GM12878 (cell line): Measurements from ENCODE around the gene TKTL1. TPM values are rescaled to one million over a fixed set of nuclear protein-coding genes. Genes with fewer than 3 reads are reported as not detected.

ENCODE experiments used
- ATAC-seq: fragments of 200-7000 bp; cut with Tn5 transposase; 3 replicates; pipeline ENCODE4 v1.9.1; 2020; ENCODE audit warnings: mild to moderate bottlenecking, moderate library complexity
- BruUV-seq: library from RNA; stranded (reverse); fragments of 400-500 nt; replicated peaks from 2 replicates; lab custom pipeline; 2021; lab: Mats Ljungman, UMichigan
- CTCF ChIA-PET: fragments of 300-600 bp; sonication (Branson Sonifier 250); formaldehyde crosslinking; extraction: SDS; loops from one replicate; lab custom pipeline; 2021; ENCODE audit warnings: inconsistent platforms; lab: Yijun Ruan, JAX
- POLR2A ChIA-PET: fragments of 350-600 bp; formaldehyde crosslinking; extraction: SDS; loops from one replicate; lab custom pipeline; 2021; ENCODE audit warnings: inconsistent platforms; lab: Charles Lee
- RAD21 ChIA-PET: fragments of 300-600 bp; sonication (Branson Sonifier 250); formaldehyde crosslinking; loops from one replicate; lab custom pipeline; 2023; ENCODE audit warnings: antibody characterized with exemption; ENCODE audit not compliant: unreplicated experiment; lab: Charles Lee
- SMC1A ChIA-PET: fragments of 300-600 bp; sonication (Branson Sonifier 250); formaldehyde crosslinking; loops from one replicate; lab custom pipeline; 2023; ENCODE audit not compliant: unreplicated experiment, uncharacterized antibody; lab: Charles Lee
- DNase-seq: peaks from one replicate; pipeline ENCODE4 v3.0.0-alpha.2; 2011; ENCODE audit warnings: low read depth, low spot score
- FAIRE-seq: peaks from 3 replicates; lab custom pipeline; 2011; peaks lifted over from hg19 to GRCh38; lab: Jason Lieb, UNC
- H2AFZ ChIP-seq: 2 replicates; pipeline ENCODE4 v1.6.0; 2011; ENCODE audit warnings: low read depth, low read length, control low read depth; ENCODE audit not compliant: control insufficient read depth
- H3K27ac ChIP-seq: 2 replicates; pipeline ENCODE4 v1.5.1; 2011; ENCODE audit warnings: control low read depth; ENCODE audit not compliant: control insufficient read depth, insufficient read depth
- H3K27me3 ChIP-seq, 2 experiments: replicated peaks in 1 of 2; 2 replicates each; pipeline versions ENCODE4 v1.6.0 to v1.6.1; 2011; ENCODE audit warnings: low read length in 1 of 2; ENCODE audit not compliant: control insufficient read depth in 2 of 2, insufficient read depth in 2 of 2
- H3K36me3 ChIP-seq, 2 experiments: 2 replicates each; pipeline ENCODE4 v1.5.1; 2011; ENCODE audit warnings: low read length in 1 of 2; ENCODE audit not compliant: control insufficient read depth in 2 of 2, insufficient read depth in 2 of 2
- H3K4me1 ChIP-seq: 2 replicates; pipeline ENCODE4 v1.6.1; 2011; ENCODE audit warnings: mild to moderate bottlenecking, low read length, moderate library complexity, mixed read lengths; ENCODE audit not compliant: control insufficient read depth, insufficient read depth
- H3K4me2 ChIP-seq: 2 replicates; pipeline ENCODE4 v1.6.0; 2011; ENCODE audit warnings: control low read depth; ENCODE audit not compliant: control insufficient read depth, insufficient read depth
- H3K4me3 ChIP-seq: fragments of 200-600 bp; sonication (generic); 2 replicates; pipeline ENCODE4 v1.5.1; 2016
- H3K79me2 ChIP-seq: 2 replicates; pipeline ENCODE4 v1.6.0; 2011; ENCODE audit warnings: low read length; ENCODE audit not compliant: control insufficient read depth, insufficient read depth
- H3K9ac ChIP-seq: 2 replicates; pipeline ENCODE4 v1.8.0; 2011; ENCODE audit warnings: low read length, control low read depth, mixed read lengths; ENCODE audit not compliant: control insufficient read depth, insufficient read depth
- H3K9me3 ChIP-seq: replicated peaks from 3 replicates; pipeline ENCODE4 v1.5.1; 2011; ENCODE audit warnings: mild to moderate bottlenecking, low read length; ENCODE audit not compliant: control insufficient read depth, insufficient read depth
- H4K20me1 ChIP-seq: 2 replicates; pipeline ENCODE4 v1.6.0; 2011; ENCODE audit not compliant: control insufficient read depth, insufficient read depth
- CHD4 ChIP-seq: fragments of 200-600 bp; sonication (generic); IDR thresholded peaks from 2 replicates; pipeline ENCODE4 v1.6.1; 2016; ENCODE audit warnings: mild to moderate bottlenecking
- FOXK2 ChIP-seq: fragments of 450-650 bp; IDR thresholded peaks from 2 replicates; pipeline ENCODE4 v1.6.1; 2017; ENCODE audit warnings: mild to moderate bottlenecking, moderate library complexity
- JUNB ChIP-seq: IDR thresholded peaks from 2 replicates; pipeline ENCODE4 v1.6.1; 2016; ENCODE audit warnings: antibody characterized with exemption, mild to moderate bottlenecking
- MEF2A ChIP-seq: IDR thresholded peaks from 2 replicates; pipeline ENCODE4 v1.6.1; 2011; ENCODE audit warnings: low read depth, mild to moderate bottlenecking, low read length, moderate library complexity; ENCODE audit not compliant: insufficient read depth
- MTA2 ChIP-seq: fragments of 450-650 bp; IDR thresholded peaks from 2 replicates; pipeline ENCODE4 v1.6.1; 2016; ENCODE audit warnings: low read depth, mild to moderate bottlenecking, moderate library complexity
- MYB ChIP-seq: fragments of 150-350 bp; IDR thresholded peaks from 2 replicates; pipeline ENCODE4 v1.6.1; 2014; ENCODE audit warnings: mild to moderate bottlenecking, low read depth, low read length, borderline replicate concordance
- NFIC ChIP-seq: IDR thresholded peaks from 2 replicates; pipeline ENCODE4 v1.6.1; 2012; ENCODE audit warnings: low read depth, mild to moderate bottlenecking, inconsistent platforms, low read length, moderate library complexity
- RUNX3 ChIP-seq: IDR thresholded peaks from 2 replicates; pipeline ENCODE4 v1.6.1; 2012; ENCODE audit warnings: low read length, inconsistent platforms
- WGBS: methylation state at CpG from one replicate; pipeline ENCODE4 v1.1.6; 2016; ENCODE audit warnings: low lambda C conversion rate; ENCODE audit not compliant: insufficient replicate concordance, insufficient coverage; ENCODE audit errors: missing lambda C conversion rate; 5-methylcytosine and 5-hydroxymethylcytosine counted together
- in situ Hi-C: fragments of 300-500 bp; cut with MboI; formaldehyde crosslinking; loops from 9 replicates; pipeline ENCODE4 v1.14.3; 2018; ENCODE audit warnings: mixed read lengths
- intact Hi-C: fragments of 100-400 bp; cut with micrococcal nuclease; formaldehyde crosslinking; loops from one replicate; pipeline ENCODE4 v1.14.2; 2022; ENCODE audit not compliant: unreplicated experiment
- polyA plus RNA-seq, 11 experiments: library from polyadenylated mRNA; depleted of rRNA in 4 of 11; unstranded in 6 of 11; stranded (reverse) in 5 of 11; fragments of >200 nt; fragmentation: Nextera tagmentation in 4 of 11; fragmentation: Illumina TruSeq in 1 of 11; extraction: Ambion mirVana in 4 of 11; extraction: Trizol in 1 of 11; gene quantifications; 1 replicate in 1 of 11; 2 replicates in 10 of 11; pipeline versions ENCODE4 v1.2.1 to v1.2.3, GENCODE V29; 2011 to 2016; ENCODE audit warnings: inconsistent platforms in 2 of 11, missing spikeins in 2 of 11, low read depth in 1 of 11
- total RNA-seq, 4 experiments: library from RNA; depleted of rRNA in 3 of 4; stranded (reverse); fragments of >200 nt in 3 of 4; fragmentation: Illumina TruSeq in 1 of 4; extraction: Trizol in 1 of 4; gene quantifications; 2 replicates each; pipeline versions ENCODE4 v1.2.1 to v1.2.3, GENCODE V29; 2013 to 2021
- TF ChIP-seq, protein P1 (sequence below): fragments of 450-650 bp; IDR thresholded peaks from 2 replicates; pipeline ENCODE4 v1.6.1; 2017; ENCODE audit warnings: mild to moderate bottlenecking, moderate library complexity
- TF ChIP-seq, protein P2 (sequence below), 3 experiments: IDR thresholded peaks in 2 of 3; conservative IDR thresholded peaks in 1 of 3; 2 replicates each; pipeline ENCODE4 v1.5.1; 2011; ENCODE audit warnings: low read depth in 3 of 3, low read length in 3 of 3, mild to moderate bottlenecking in 3 of 3, control low read depth in 2 of 3, moderate library complexity in 2 of 3, inconsistent platforms in 1 of 3, mixed read lengths in 1 of 3; ENCODE audit not compliant: control insufficient read depth in 2 of 3, insufficient read depth in 1 of 3; ENCODE audit errors: extremely low read depth in 1 of 3
- TF ChIP-seq, protein P3 (sequence below): fragments of 450-650 bp; formaldehyde crosslinking; IDR thresholded peaks from 2 replicates; pipeline ENCODE4 v1.5.0; 2022; ENCODE audit warnings: mild to moderate bottlenecking, missing genetic modification characterization

Gene TKTL1
- total and polyA plus RNA-seq, 10 of the 15 experiments (the other 5 are each of a cell fraction or from before 2014, with no cell fraction given), result 0.01 to 0.07 TPM; not detected in 8

GRCh38 chrX:154375156-154375504 lies 79.5 kb downstream of the TKTL1 start:
- TF ChIP-seq MYB (no peak), NFIC (no peak), RUNX3 (no peak), FOXK2 (no peak), MTA2 (no peak), MEF2A (no peak), CHD4 (no peak), JUNB (no peak)
- TF ChIP-seq, protein P1, sequence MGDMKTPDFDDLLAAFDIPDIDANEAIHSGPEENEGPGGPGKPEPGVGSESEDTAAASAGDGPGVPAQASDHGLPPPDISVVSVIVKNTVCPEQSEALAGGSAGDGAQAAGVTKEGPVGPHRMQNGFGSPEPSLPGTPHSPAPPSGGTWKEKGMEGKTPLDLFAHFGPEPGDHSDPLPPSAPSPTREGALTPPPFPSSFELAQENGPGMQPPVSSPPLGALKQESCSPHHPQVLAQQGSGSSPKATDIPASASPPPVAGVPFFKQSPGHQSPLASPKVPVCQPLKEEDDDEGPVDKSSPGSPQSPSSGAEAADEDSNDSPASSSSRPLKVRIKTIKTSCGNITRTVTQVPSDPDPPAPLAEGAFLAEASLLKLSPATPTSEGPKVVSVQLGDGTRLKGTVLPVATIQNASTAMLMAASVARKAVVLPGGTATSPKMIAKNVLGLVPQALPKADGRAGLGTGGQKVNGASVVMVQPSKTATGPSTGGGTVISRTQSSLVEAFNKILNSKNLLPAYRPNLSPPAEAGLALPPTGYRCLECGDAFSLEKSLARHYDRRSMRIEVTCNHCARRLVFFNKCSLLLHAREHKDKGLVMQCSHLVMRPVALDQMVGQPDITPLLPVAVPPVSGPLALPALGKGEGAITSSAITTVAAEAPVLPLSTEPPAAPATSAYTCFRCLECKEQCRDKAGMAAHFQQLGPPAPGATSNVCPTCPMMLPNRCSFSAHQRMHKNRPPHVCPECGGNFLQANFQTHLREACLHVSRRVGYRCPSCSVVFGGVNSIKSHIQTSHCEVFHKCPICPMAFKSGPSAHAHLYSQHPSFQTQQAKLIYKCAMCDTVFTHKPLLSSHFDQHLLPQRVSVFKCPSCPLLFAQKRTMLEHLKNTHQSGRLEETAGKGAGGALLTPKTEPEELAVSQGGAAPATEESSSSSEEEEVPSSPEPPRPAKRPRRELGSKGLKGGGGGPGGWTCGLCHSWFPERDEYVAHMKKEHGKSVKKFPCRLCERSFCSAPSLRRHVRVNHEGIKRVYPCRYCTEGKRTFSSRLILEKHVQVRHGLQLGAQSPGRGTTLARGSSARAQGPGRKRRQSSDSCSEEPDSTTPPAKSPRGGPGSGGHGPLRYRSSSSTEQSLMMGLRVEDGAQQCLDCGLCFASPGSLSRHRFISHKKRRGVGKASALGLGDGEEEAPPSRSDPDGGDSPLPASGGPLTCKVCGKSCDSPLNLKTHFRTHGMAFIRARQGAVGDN, result no peak
- TF ChIP-seq, protein P2, sequence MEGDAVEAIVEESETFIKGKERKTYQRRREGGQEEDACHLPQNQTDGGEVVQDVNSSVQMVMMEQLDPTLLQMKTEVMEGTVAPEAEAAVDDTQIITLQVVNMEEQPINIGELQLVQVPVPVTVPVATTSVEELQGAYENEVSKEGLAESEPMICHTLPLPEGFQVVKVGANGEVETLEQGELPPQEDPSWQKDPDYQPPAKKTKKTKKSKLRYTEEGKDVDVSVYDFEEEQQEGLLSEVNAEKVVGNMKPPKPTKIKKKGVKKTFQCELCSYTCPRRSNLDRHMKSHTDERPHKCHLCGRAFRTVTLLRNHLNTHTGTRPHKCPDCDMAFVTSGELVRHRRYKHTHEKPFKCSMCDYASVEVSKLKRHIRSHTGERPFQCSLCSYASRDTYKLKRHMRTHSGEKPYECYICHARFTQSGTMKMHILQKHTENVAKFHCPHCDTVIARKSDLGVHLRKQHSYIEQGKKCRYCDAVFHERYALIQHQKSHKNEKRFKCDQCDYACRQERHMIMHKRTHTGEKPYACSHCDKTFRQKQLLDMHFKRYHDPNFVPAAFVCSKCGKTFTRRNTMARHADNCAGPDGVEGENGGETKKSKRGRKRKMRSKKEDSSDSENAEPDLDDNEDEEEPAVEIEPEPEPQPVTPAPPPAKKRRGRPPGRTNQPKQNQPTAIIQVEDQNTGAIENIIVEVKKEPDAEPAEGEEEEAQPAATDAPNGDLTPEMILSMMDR (IDR thresholded peaks at IDR 0.05 in 2 of 3, conservative IDR thresholded peaks at IDR 0.05 in 1 of 3; ENCODE audit: control insufficient read depth in 2 of 3, extremely low read depth in 1 of 3, insufficient read depth in 1 of 3, low read depth in 3 of 3, low read length in 3 of 3), result no peak
- TF ChIP-seq, protein P3, sequence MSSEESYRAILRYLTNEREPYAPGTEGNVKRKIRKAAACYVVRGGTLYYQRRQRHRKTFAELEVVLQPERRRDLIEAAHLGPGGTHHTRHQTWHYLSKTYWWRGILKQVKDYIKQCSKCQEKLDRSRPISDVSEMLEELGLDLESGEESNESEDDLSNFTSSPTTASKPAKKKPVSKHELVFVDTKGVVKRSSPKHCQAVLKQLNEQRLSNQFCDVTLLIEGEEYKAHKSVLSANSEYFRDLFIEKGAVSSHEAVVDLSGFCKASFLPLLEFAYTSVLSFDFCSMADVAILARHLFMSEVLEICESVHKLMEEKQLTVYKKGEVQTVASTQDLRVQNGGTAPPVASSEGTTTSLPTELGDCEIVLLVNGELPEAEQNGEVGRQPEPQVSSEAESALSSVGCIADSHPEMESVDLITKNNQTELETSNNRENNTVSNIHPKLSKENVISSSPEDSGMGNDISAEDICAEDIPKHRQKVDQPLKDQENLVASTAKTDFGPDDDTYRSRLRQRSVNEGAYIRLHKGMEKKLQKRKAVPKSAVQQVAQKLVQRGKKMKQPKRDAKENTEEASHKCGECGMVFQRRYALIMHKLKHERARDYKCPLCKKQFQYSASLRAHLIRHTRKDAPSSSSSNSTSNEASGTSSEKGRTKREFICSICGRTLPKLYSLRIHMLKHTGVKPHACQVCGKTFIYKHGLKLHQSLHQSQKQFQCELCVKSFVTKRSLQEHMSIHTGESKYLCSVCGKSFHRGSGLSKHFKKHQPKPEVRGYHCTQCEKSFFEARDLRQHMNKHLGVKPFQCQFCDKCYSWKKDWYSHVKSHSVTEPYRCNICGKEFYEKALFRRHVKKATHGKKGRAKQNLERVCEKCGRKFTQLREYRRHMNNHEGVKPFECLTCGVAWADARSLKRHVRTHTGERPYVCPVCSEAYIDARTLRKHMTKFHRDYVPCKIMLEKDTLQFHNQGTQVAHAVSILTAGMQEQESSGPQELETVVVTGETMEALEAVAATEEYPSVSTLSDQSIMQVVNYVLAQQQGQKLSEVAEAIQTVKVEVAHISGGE (CRISPR knock-in tag), result no peak
- Histone ChIP-seq H3K4me3 (no peak overlapping the region), H3K27ac (no peak overlapping the region), H3K4me1 (peaks cover 11% of the 10 kb centered on the region), H2AFZ (no peak overlapping the region), H3K27me3 (no peaks in the 10 kb centered on the region), H3K9ac (no peak overlapping the region), H3K36me3 (no peaks in the 10 kb centered on the region), H3K79me2 (peaks cover 20% of the 10 kb centered on the region), H4K20me1 (no peaks in the 10 kb centered on the region), H3K9me3 (no peaks in the 10 kb centered on the region; the same call in 2 of the 3 replicates), H3K4me2 (peak overlapping the region; percentile 55)
- 28% methylated on average over 10 of the region's 10 CpGs for whole genome bisulfite sequencing
- ChIA-PET CTCF (no interaction called here), POLR2A (no interaction called here), RAD21 (interaction anchor here (0.9 to 2.4 kb wide), 2 partner anchors 152 to 159 kb away, joined by 3 to 12 read pairs; no protein-coding TSS in a partner anchor), SMC1A (no interaction called here)
- FAIRE-seq (no peak), DNase-seq (no peak), ATAC-seq (no peak)
- intact Hi-C loops, result loop anchor here (10.0 kb wide), 1 partner anchor 50 kb away; the partner anchor contains the start of gene ATP6AP1
- BruUV-seq, result no TSS peak
- in situ Hi-C loops, result loop anchor here (5.0 kb wide), 1 partner anchor 162 kb away; no protein-coding TSS in a partner anchor
